Neural cell (in vitro differentiated cells): ENCODE data around the gene PHTF2.

Experiments used
- EP300 ChIP-seq: fragments of 450-650 bp; conservative IDR thresholded peaks from 2 replicates; pipeline ENCODE4 v1.6.1; 2014; ENCODE audit warnings: antibody characterized with exemption, mild to moderate bottlenecking, moderate library complexity; ENCODE audit not compliant: poor library complexity, severe bottlenecking
- POLR2AphosphoS5 ChIP-seq: IDR thresholded peaks from 2 replicates; pipeline ENCODE4 v1.6.1; 2012
- RAD21 ChIP-seq: fragments of 450-650 bp; conservative IDR thresholded peaks from 2 replicates; pipeline ENCODE4 v1.6.1; 2014; ENCODE audit warnings: antibody characterized with exemption, mild to moderate bottlenecking, moderate library complexity
- SMC3 ChIP-seq: fragments of 450-650 bp; conservative IDR thresholded peaks from 2 replicates; pipeline ENCODE4 v1.6.1; 2014; ENCODE audit warnings: antibody characterized with exemption, mild to moderate bottlenecking, moderate library complexity; ENCODE audit not compliant: poor library complexity
- TF ChIP-seq, protein P1 (sequence below): fragments of 450-650 bp; IDR thresholded peaks from 2 replicates; pipeline ENCODE4 v1.5.1; 2014; ENCODE audit warnings: antibody characterized with exemption, mild to moderate bottlenecking, moderate library complexity; ENCODE audit not compliant: poor library complexity, severe bottlenecking
- TF ChIP-seq, protein P2 (sequence below): IDR thresholded peaks from 2 replicates; pipeline ENCODE4 v1.6.1; 2012; ENCODE audit warnings: borderline replicate concordance

DNA sequence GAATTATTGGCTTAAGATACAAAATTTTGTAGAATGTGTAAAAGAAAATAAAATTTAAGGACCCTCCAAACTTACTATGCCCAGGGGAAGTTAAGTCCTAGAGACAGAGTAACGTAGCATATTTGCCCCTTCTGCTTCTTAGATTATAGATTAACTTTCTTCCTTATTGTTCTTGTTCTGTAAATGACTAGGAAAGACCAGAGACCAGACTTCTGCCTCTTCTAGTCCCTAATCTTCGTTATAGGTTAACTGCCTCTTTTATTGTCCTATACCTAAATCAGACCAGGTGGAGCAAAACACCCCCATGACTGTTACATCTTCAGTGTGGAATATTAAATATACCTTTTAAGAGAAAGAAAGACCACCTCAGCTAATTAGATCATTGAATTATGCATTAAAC is 160.5 kb downstream of the PHTF2 start:
- TF ChIP-seq, protein P1, sequence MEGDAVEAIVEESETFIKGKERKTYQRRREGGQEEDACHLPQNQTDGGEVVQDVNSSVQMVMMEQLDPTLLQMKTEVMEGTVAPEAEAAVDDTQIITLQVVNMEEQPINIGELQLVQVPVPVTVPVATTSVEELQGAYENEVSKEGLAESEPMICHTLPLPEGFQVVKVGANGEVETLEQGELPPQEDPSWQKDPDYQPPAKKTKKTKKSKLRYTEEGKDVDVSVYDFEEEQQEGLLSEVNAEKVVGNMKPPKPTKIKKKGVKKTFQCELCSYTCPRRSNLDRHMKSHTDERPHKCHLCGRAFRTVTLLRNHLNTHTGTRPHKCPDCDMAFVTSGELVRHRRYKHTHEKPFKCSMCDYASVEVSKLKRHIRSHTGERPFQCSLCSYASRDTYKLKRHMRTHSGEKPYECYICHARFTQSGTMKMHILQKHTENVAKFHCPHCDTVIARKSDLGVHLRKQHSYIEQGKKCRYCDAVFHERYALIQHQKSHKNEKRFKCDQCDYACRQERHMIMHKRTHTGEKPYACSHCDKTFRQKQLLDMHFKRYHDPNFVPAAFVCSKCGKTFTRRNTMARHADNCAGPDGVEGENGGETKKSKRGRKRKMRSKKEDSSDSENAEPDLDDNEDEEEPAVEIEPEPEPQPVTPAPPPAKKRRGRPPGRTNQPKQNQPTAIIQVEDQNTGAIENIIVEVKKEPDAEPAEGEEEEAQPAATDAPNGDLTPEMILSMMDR, result no peak
- TF ChIP-seq EP300 (no peak), RAD21 (no peak), POLR2AphosphoS5 (no peak), SMC3 (no peak)
- TF ChIP-seq, protein P2, sequence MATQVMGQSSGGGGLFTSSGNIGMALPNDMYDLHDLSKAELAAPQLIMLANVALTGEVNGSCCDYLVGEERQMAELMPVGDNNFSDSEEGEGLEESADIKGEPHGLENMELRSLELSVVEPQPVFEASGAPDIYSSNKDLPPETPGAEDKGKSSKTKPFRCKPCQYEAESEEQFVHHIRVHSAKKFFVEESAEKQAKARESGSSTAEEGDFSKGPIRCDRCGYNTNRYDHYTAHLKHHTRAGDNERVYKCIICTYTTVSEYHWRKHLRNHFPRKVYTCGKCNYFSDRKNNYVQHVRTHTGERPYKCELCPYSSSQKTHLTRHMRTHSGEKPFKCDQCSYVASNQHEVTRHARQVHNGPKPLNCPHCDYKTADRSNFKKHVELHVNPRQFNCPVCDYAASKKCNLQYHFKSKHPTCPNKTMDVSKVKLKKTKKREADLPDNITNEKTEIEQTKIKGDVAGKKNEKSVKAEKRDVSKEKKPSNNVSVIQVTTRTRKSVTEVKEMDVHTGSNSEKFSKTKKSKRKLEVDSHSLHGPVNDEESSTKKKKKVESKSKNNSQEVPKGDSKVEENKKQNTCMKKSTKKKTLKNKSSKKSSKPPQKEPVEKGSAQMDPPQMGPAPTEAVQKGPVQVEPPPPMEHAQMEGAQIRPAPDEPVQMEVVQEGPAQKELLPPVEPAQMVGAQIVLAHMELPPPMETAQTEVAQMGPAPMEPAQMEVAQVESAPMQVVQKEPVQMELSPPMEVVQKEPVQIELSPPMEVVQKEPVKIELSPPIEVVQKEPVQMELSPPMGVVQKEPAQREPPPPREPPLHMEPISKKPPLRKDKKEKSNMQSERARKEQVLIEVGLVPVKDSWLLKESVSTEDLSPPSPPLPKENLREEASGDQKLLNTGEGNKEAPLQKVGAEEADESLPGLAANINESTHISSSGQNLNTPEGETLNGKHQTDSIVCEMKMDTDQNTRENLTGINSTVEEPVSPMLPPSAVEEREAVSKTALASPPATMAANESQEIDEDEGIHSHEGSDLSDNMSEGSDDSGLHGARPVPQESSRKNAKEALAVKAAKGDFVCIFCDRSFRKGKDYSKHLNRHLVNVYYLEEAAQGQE, result no peak
